Activated CD8-positive, alpha-beta memory T cell treated with anti-CD3 and anti-CD28 coated beads for 4 hours (primary cell): ENCODE results near the gene BRF1.
"Not testable (repeated sequence)": the region's sequence is repeated elsewhere in the genome, so short reads cannot be mapped to it uniquely, and the experiment has no call there.

Source experiments
- DNase-seq, 2 donors: peaks; one replicate each; pipeline ENCODE4 v3.0.0-alpha.2; 2020; ENCODE audit warnings: low read depth in 2 of 2

BRF1 gene, protein sequence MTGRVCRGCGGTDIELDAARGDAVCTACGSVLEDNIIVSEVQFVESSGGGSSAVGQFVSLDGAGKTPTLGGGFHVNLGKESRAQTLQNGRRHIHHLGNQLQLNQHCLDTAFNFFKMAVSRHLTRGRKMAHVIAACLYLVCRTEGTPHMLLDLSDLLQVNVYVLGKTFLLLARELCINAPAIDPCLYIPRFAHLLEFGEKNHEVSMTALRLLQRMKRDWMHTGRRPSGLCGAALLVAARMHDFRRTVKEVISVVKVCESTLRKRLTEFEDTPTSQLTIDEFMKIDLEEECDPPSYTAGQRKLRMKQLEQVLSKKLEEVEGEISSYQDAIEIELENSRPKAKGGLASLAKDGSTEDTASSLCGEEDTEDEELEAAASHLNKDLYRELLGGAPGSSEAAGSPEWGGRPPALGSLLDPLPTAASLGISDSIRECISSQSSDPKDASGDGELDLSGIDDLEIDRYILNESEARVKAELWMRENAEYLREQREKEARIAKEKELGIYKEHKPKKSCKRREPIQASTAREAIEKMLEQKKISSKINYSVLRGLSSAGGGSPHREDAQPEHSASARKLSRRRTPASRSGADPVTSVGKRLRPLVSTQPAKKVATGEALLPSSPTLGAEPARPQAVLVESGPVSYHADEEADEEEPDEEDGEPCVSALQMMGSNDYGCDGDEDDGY

GRCh38 chr14:105300542-105301102, at the start of gene BRF1:
BRF1 (minus strand) TSS chr14:105301001; CDS start chr14:105300629, 372 bp downstream.
- peak; percentile 92 to 95 for DNase-seq

DNA sequence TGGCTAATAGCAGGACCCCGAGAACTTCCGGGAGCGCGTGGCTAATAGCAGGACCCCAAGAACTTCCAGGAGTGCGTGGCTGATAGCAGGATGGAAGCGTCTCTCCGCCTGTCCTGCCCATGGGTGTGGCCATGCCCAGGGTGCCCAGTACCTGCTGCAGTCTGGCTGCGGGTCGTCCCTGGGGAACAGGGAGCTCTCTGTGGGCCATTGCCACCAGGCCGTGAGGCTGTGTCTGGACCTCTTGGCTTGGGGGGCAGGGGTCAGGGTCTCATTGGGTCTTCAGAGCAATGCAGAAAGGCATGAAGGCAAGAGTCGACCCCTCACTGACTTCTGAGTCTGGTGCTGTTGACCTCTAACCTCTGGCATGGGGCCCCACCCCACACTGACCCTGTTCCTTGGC, 49.2 kb upstream of the BRF1 start:
- no peak for DNase-seq

- DNase-seq, result no peak
Observed at GRCh38 chr14:105348945-105349699, 48.3 kb upstream of the BRF1 start.

DNA sequence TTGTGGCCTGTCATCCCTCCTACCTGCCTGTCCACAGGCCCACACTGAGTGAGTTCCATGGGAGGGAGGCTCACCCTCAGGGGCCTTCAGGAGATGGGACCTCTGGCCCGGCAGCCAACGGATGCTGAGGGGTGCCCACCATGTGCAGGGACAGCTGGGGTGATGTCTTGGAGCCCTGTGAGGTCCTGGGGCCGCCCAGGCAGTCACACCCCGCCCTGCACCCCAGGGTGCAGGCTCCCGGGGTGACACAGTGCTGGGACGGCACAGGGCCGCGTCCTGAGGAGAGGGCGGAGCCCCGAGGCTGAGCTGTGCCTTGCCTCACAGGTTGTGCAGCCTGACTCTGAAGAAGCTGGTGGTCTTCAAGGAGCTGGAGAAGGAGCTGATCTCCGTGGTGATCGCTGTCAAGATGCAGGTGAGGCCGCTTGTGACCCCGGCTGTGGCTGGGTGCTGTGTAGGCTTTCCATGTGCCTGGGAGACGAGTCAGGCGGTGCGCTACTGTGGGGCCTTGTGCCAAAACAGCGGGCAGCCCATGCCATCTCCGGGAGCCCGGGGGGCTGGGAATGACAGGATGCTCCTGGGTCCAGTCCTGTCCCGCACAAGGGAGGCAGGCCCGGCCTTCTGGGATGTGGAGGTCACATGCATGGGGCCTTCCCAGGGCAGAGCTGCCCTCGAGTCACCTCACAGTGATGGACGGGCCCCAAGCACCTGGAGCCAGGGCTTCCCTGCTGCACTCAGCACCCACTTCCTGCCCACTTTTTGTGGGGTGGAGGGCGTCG, 47.6 kb upstream of the BRF1 start:
- DNase-seq, result no peak

DNA sequence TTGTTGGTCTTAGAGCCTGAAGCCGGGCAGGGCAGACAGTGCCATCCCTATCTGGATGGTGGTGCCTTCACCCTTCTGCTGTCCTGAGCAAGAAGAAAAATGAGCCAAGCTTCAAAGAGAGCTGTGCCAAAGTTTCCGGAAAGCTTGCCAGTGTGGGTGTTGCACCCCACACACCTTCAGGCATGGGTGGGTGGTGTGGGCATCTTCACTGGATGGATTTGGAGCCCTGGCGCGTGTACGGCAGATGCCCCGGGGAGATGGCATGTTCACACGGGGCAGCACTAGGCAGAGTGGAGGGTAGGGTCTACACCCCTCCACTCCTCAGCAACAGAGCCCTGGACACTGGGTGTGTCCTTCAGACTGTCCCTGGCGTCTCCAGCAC, 46.8 kb upstream of the BRF1 start:
- no peak for DNase-seq

DNA sequence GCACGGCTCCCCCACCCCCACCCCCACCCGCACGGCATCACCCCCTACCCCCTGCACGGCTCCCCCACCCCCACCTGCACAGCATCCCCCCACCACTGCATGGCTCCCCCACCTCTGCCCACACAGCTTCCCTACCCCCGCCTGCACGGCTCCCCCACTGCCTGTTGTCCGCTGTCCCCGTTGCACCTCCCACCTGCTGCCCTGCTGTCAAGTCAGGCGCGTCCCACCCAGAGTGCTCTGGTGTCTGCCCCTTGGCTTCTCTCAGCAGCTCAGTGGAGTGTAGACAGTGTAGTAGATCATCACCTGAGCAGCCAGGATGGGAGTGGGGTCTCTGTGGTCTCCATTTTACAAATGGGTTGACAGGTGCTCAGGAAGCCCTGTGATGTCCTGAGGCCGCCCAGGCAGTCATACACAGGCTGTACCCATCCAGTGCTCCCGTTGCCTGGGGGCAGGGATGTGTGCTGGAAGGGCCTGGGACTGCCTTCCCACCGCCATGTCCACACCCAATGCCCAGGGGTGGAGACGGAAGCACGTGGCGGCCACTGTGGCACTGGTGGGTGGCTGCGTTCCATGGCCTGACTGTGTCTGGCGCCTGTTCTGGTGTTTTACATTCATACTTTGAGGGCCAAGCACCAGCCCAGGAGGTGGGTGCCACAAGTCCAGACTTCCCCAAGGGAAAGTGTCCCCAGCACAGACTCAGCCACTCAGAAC, 46.2 kb upstream of the BRF1 start:
- DNase-seq, result no peak

DNA sequence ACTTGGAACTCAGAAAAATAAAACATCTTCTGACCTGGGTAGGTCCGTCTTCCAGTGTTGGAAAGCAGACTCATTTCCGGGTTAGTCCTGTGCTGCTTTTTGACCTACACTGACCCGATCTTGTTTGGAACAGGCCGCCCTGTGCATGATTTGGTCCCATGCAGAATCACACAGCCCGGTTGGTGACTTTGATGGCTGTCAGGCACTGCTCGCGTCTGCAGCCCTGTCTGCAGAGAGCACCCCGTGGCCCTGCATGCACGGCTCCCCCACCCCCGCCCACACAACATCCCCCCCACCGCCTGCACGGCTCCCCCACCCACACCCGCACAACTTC, 45.4 kb upstream of the BRF1 start:
- no peak for DNase-seq

DNA sequence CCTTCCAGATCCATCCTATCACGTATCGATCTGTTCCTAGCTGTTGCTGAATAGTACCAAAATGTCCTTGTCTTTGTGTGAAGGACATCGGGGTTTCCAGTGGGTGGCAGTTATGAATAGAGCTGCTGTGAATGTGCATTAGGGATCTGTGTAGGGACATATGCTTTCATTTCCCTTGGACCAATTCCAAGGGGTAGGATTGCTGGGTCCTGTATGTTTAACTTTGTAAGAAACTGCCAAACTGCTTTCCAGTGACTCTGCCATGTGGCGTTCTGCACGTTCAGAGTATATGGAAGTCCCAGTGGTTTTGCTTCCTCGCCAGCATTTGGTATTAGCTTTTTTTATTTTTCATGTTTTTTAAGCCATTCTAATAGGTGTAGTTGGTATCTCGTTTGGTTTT, 42.4 kb upstream of the BRF1 start:
- no peak for DNase-seq

GRCh38 chr14:105340821-105341733, 40.3 kb upstream of the BRF1 start:
- DNase-seq, result no peak

DNA sequence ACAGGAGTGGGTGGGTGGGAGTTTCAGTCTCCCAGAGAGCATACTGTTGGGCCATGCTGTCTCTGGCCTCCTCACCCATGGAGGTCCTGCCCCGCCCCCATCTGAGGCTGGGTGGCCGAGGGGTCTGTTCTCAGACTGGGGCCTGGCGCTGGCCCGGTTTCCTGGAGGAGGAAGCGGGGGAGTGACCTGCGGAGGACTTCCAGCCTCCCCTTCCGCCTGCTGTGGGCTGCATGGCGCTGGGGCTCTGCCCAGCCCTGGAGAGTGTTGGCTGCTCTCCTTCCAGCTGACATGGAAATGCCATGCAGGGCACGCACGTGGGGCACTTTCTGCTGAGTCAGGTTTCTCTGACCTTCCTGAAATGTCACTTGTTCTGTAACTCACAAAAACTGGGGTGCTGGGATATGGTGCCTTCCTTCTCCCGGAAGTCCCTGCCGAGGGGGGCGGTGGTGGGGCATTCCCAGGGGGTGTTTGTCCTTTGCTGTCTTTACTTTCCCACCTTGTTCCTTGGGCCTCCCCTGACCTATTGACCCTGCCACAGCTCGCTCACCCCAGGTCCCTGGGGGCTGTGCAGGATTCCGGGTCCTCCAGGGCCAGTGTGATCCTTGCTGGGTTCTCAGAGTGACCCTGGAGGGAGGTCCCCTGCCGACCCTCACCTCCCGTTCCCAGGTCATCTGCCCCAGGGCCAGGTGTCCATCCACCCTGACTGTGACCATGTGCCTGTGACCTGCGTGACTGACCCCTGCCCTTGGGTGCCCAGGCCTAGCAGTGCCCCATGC, 37.4 kb upstream of the BRF1 start:
- no peak for DNase-seq

DNA sequence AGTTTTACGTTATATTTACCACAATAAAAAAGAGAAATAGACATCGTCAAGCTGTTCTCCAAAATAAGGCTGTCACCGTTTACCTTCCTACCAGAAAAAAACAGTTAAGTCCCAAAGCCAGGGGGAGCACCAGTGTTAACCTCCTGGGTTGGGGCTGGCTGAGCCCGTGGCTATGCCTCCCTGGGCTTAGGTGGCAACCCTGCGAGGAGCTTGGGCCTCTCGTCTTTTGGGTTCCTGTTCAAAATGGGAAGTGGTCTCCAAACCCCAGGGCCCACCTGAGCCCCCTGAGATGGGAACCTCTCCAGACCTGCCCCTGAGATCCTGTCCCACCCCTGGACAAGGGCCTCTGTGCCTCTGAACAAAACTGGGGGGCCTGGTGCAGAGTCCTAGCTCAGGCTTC, 36.6 kb upstream of the BRF1 start:
- DNase-seq, result no peak

GRCh38 chr14:105336477-105337287, 35.9 kb upstream of the BRF1 start:
- no peak for DNase-seq

DNA sequence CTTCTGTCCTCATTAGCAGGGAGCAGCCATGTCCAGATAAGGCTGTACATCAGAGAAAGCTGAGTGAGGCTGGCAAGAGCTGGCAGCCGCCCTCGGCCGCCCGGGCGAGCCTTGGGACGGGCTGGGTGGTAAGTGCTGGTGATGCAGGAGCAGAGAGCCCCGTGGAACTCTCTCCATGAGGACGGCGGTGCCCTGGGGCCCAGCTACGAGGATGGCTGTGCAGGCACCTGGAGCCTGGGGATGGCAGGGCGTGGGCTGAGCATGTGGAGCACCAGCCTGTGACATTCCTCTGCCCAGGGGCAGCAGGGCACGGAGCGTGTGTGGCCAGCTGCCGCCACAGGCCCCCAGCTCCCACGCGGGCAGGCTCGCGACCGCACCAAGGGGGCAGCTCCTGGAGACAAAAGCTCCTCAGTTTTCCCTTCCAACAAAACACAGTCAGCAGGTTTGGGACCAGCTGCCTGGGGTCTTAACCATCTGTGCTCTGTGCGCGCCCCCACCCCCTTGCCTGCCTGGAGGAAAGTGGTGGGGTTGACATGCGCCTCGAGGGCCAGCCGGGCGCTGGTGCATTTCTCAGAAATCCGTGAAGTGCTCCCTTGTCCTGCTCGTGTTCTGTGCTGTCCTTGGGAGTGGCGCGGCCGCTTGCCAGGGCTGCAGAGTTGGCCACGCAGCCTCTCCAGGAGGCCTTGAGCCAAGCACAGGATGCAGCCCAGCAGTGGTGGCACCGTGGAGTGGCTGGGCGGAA, 35.1 kb upstream of the BRF1 start:
- no peak for DNase-seq

- not testable (repeated sequence) for DNase-seq
Observed at GRCh38 chr14:105335231-105335542, 34.4 kb upstream of the BRF1 start.

- no peak for DNase-seq
Observed at GRCh38 chr14:105334383-105335230, 33.8 kb upstream of the BRF1 start.

- DNase-seq, result no peak
Observed at GRCh38 chr14:105333613-105334364, 33.0 kb upstream of the BRF1 start.
